Small intestine (tissue), 7 donors: Measurements from ENCODE around the gene C6orf132. TPM values are rescaled to one million over a fixed set of nuclear protein-coding genes. Genes with fewer than 3 reads are reported as not detected.
A peak's percentile ranks its signal among the peaks of the same experiment; 100 is the strongest.
"Not testable (repeated sequence)": the region's sequence is repeated elsewhere in the genome, so short reads cannot be mapped to it uniquely, and the experiment has no call there.

Experiments
- DNase-seq, 2 donors: peaks; one replicate each; pipeline versions ENCODE4 v3.0.0 to v3.0.0-alpha.2; 2013
- FAIRE-seq: peaks from 2 replicates; lab custom pipeline; 2012; peaks lifted over from hg19 to GRCh38; lab: Jason Lieb, UNC
- H3K27ac ChIP-seq, 3 donors: one replicate each; pipeline ENCODE4 v1.5.1; 2013; ENCODE audit warnings: low read length in 2 of 3, mild to moderate bottlenecking in 2 of 3, control low read depth in 1 of 3, inconsistent platforms in 1 of 3, low read depth in 1 of 3, moderate library complexity in 1 of 3
- H3K27me3 ChIP-seq, 3 donors: one replicate each; pipeline ENCODE4 v1.6.1; 2013; ENCODE audit warnings: low read length in 3 of 3, inconsistent platforms in 1 of 3; ENCODE audit not compliant: control insufficient read depth in 3 of 3, insufficient read depth in 3 of 3
- H3K36me3 ChIP-seq, 3 donors: one replicate each; pipeline ENCODE4 v1.6.1; 2013; ENCODE audit warnings: low read length in 3 of 3, inconsistent platforms in 1 of 3, low read depth in 1 of 3, mild to moderate bottlenecking in 1 of 3, moderate library complexity in 1 of 3; ENCODE audit not compliant: control insufficient read depth in 3 of 3, insufficient read depth in 2 of 3
- H3K4me1 ChIP-seq, 3 donors: one replicate each; pipeline ENCODE4 v1.6.1; 2013; ENCODE audit warnings: low read length in 2 of 3, inconsistent platforms in 1 of 3, low read depth in 1 of 3, mild to moderate bottlenecking in 1 of 3, moderate library complexity in 1 of 3; ENCODE audit not compliant: control insufficient read depth in 3 of 3, insufficient read depth in 2 of 3
- H3K4me3 ChIP-seq, 3 donors: one replicate each; pipeline ENCODE4 v1.5.1; 2013; ENCODE audit warnings: low read length in 3 of 3, control low read depth in 1 of 3, inconsistent platforms in 1 of 3, low read depth in 1 of 3, mild to moderate bottlenecking in 1 of 3, moderate library complexity in 1 of 3
- H3K9me3 ChIP-seq, 2 donors: one replicate each; pipeline ENCODE4 v1.6.1; 2013; ENCODE audit warnings: low read depth in 1 of 2, low read length in 1 of 2; ENCODE audit not compliant: control insufficient read depth in 2 of 2, insufficient read depth in 1 of 2
- WGBS, 3 donors: extraction: QIAGEN DNeasy Blood & Tissue Kit; methylation state at CpG; one replicate each; pipeline ENCODE4 v1.1.7; 2013; 5-methylcytosine and 5-hydroxymethylcytosine counted together
- polyA plus RNA-seq, 4 donors: library from polyadenylated mRNA; stranded (reverse) in 3 of 4; unstranded in 1 of 4; fragments of 200-250 nt in 3 of 4; fragments of 120-200 nt in 1 of 4; gene quantifications; one replicate each; pipeline versions ENCODE4 v1.2.1 to v1.2.3, GENCODE V29; 2013
- donor health status: healthy with polysubstance abuse.
- donor health status: control.
- donor health status: control.
- donor health status: Bipolar disorder and iron deficiency.
- donor health status: healthy.

The C6orf132 gene
- polyA plus RNA-seq, 4 donors = 44.1 to 198 (median 85.7) TPM

- no peaks in the 10 kb centered on the region for H3K36me3 ChIP-seq
- H3K27me3 ChIP-seq = peaks cover 0 to 9% (median 2%) of the 10 kb centered on the region in 3 donors
- DNase-seq (no peak), FAIRE-seq (no peak)
- 86 to 93% (median 91%) methylated on average over 20 of the region's 20 CpGs for WGBS, 3 donors
- no peaks in the 10 kb centered on the region for H3K9me3 ChIP-seq
- peaks cover 0 to 10% (median 0%) of the 10 kb centered on the region in 3 donors for H3K4me1 ChIP-seq
- no peak overlapping the region for H3K27ac ChIP-seq
- H3K4me3 ChIP-seq = no peak overlapping the region
These were observed 37.0 kb upstream of the C6orf132 start for GRCh38 chr6:42179261-42179944.

GRCh38 chr6:42177514-42178364 lies 35.3 kb upstream of the C6orf132 start:
- 22 to 62% (median 58%) methylated on average over 27 of the region's 27 CpGs for WGBS, 3 donors
- Histone ChIP-seq H3K4me3 (peak overlapping the region in 1 of 3 donors; percentile 26), H3K27me3 (peaks cover 0 to 9% (median 2%) of the 10 kb centered on the region in 3 donors), H3K4me1 (peaks cover 0 to 10% (median 0%) of the 10 kb centered on the region in 3 donors), H3K9me3 (no peaks in the 10 kb centered on the region), H3K27ac (no peak overlapping the region), H3K36me3 (no peaks in the 10 kb centered on the region)
- DNase-seq (peak in 1 of 2 donors; percentile 40), FAIRE-seq (no peak)

GRCh38 chr6:42176981-42177380 lies 34.6 kb upstream of the C6orf132 start:
- H3K27ac ChIP-seq = no peak overlapping the region
- H3K27me3 ChIP-seq = peaks cover 0 to 9% (median 2%) of the 10 kb centered on the region in 3 donors
- no peaks in the 10 kb centered on the region for H3K9me3 ChIP-seq
- FAIRE-seq = no peak
- no peak overlapping the region for H3K4me3 ChIP-seq
- H3K36me3 ChIP-seq = no peaks in the 10 kb centered on the region
- H3K4me1 ChIP-seq = peaks cover 0 to 10% (median 0%) of the 10 kb centered on the region in 3 donors
- no peak for DNase-seq

DNA sequence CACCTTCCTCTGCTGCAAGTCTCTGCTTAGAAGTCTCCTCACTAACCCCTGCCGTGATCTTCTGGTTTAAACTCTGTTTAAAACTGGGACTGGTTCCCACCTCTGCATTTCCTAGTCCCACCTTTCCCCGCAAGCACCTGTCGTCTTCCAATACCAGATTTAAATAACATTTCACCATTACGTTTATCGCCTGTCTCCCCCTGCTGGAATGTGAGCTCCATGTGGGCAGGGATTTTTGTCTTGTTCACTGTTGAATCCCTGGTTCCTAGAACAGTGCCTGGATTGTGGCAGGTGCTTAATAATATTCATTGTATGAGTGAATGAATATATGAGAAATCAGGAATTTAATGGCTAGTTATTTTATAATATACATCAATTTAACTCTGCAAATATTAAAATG lies 33.4 kb upstream of the C6orf132 start:
- no peak for DNase-seq
- Histone ChIP-seq H3K9me3 (no peaks in the 10 kb centered on the region), H3K4me3 (no peak overlapping the region), H3K4me1 (peaks cover 0 to 10% (median 0%) of the 10 kb centered on the region in 3 donors), H3K27ac (no peak overlapping the region), H3K27me3 (peaks cover 0 to 9% (median 2%) of the 10 kb centered on the region in 3 donors), H3K36me3 (no peaks in the 10 kb centered on the region)
- 71 to 85% (median 77%) methylated on average over 5 of the region's 5 CpGs for WGBS, 3 donors
- no peak for FAIRE-seq

DNA sequence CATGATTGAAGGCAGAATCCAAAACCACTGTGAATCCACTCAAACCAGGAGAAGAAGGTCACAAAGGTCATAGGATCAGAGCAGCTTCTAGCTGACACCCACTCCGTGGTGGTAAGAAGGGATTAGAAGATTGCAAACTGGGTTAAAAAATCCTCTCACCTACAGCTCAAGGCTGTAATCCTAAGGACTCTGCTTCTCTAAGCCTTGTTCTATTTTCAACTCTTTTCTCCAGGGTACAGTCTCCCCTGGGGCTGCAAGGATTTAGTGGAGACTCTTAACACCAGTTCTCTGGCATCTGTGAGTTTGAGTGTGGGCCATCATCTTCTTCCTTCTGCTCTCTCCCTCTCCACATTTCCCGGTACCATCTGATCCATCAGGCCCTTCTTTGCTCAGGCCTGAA lies 30.7 kb upstream of the C6orf132 start, which contains the start of gene GUCA1A:
Gene GUCA1A (plus strand): TSS at position 264 of the 400 bp plus-strand sequence. CDS start 250 bp downstream, outside the sequence.
- FAIRE-seq = no peak
- Histone ChIP-seq H3K27ac (no peak within 1 kb of the TSS), H3K4me3 (no peak within 1 kb of the TSS), H3K4me1 (peaks cover 0 to 6% (median 0%) of the 10 kb centered on the region in 3 donors), H3K27me3 (peaks cover 0 to 5% (median under 1%) of the 10 kb centered on the region in 3 donors), H3K9me3 (peaks cover 0 to 3% of the 10 kb centered on the region in 2 donors), H3K36me3 (no peaks in the 10 kb centered on the region)
- 81 to 93% (median 90%) methylated on average over 2 of the region's 2 CpGs for WGBS, 3 donors
- no peak for DNase-seq

- H3K4me3 ChIP-seq = no peak overlapping the region
- H3K4me1 ChIP-seq = peaks cover 0 to 2% (median 0%) of the 10 kb centered on the region in 3 donors
- H3K36me3 ChIP-seq = no peaks in the 10 kb centered on the region
- peak in 1 of 2 donors; percentile 11 for DNase-seq
- peaks cover 0 to 2% (median 0%) of the 10 kb centered on the region in 3 donors for H3K27me3 ChIP-seq
- H3K9me3 ChIP-seq = peaks cover 0 to 3% of the 10 kb centered on the region in 2 donors
- WGBS, 3 donors = 68 to 85% (median 82%) methylated on average over 7 of the region's 7 CpGs
- no peak overlapping the region for H3K27ac ChIP-seq
- FAIRE-seq = no peak
These were observed 29.6 kb upstream of the C6orf132 start for GRCh38 chr6:42171813-42172581.

DNA sequence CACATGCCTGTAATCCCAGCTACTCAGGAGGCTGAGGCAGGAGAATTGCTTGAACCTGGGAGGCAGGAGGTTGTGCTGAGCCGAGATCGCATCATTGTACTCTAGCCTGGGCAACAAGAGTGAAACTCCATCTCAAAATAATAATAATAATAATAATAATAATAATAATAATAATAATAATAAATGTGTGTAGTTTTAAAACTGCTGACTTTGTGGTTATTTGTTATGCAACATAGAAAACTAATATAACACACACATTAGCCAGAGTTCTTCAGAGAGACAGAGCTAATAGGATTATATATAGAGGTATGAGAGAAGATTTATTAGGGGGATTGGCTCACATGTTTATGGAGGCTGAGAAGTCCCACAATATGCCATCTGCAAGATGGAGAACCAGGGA lies 27.4 kb upstream of the C6orf132 start:
- not testable (repeated sequence) for H3K9me3 ChIP-seq, H3K4me3 ChIP-seq, H3K4me1 ChIP-seq, H3K36me3 ChIP-seq, DNase-seq, H3K27me3 ChIP-seq, H3K27ac ChIP-seq, FAIRE-seq
- 50 to 86% (median 78%) methylated on average over 2 of the region's 2 CpGs for WGBS, 3 donors

DNA sequence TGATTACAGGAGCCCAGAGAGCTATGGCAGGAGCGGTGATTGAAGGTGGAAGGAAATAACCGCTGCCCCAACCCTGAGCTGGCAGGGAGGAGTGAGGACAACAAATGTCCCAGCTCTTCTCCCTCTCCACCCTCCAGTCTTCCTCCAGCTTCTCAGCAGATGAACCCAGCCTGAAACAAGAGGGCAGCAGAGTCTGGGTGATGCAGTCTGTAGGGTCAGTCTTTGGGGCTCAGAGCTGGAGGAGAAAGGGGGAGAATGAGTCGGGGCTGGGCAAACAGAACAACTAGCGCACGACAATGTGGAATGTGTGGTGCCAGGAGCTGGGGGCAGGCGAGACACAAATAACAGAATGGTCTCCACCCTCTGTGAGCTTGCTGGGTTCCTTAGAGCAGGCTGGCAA lies 26.2 kb upstream of the C6orf132 start:
- Histone ChIP-seq H3K27me3 (peaks cover 0 to 2% (median 0%) of the 10 kb centered on the region in 3 donors), H3K9me3 (peaks cover 0 to 3% of the 10 kb centered on the region in 2 donors), H3K36me3 (no peaks in the 10 kb centered on the region), H3K4me1 (peaks cover 0 to 6% (median 0%) of the 10 kb centered on the region in 3 donors), H3K4me3 (no peak overlapping the region), H3K27ac (no peak overlapping the region)
- 68 to 85% (median 83%) methylated on average over 6 of the region's 6 CpGs for WGBS, 3 donors
- DNase-seq = no peak
- no peak for FAIRE-seq
